OCI-LY1 (cell line): ENCODE measurements around the gene GPD2.

ENCODE experiments used
- EZH2 ChIP-seq: fragments of 200-600 bp; sonication (generic), shearing (Covaris generic); IDR thresholded peaks from 2 replicates; pipeline ENCODE4 v1.8.0; 2017; ENCODE audit warnings: borderline replicate concordance, mixed run types, mild to moderate bottlenecking, antibody characterized with exemption, low read length, moderate library complexity, mixed read lengths
- TF ChIP-seq, protein P1 (sequence below): fragments of 200-600 bp; sonication (generic), shearing (Covaris generic); IDR thresholded peaks from 2 replicates; pipeline ENCODE4 v1.5.1; 2017; ENCODE audit warnings: mild to moderate bottlenecking, antibody characterized with exemption, low read length, moderate library complexity, mixed read lengths

DNA sequence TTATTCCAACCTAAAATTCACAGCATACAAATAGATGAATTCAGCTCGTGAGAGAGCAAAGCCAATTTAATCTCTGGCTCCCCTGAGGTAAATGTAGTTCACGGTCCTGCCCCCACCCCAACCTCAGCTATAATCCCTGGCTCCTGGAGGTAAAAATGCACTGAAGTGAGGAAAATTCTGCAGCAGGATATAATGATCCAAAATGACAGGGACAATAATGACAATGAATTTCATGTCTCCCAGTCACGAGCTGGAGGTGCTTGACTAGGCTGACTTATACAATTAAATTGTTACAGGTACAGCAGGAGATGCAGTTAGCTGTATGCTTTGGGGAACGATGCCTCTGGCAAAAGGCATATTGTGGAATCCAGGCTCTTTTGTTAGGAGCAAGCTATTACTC, 82.0 kb downstream of the GPD2 start:
- TF ChIP-seq, protein P1, sequence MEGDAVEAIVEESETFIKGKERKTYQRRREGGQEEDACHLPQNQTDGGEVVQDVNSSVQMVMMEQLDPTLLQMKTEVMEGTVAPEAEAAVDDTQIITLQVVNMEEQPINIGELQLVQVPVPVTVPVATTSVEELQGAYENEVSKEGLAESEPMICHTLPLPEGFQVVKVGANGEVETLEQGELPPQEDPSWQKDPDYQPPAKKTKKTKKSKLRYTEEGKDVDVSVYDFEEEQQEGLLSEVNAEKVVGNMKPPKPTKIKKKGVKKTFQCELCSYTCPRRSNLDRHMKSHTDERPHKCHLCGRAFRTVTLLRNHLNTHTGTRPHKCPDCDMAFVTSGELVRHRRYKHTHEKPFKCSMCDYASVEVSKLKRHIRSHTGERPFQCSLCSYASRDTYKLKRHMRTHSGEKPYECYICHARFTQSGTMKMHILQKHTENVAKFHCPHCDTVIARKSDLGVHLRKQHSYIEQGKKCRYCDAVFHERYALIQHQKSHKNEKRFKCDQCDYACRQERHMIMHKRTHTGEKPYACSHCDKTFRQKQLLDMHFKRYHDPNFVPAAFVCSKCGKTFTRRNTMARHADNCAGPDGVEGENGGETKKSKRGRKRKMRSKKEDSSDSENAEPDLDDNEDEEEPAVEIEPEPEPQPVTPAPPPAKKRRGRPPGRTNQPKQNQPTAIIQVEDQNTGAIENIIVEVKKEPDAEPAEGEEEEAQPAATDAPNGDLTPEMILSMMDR = no peak
- TF ChIP-seq EZH2 = no peak
